KBM-7 (cell line): ENCODE results near the gene CMIP.

Experiments used
- DNase-seq: peaks from one replicate; pipeline ENCODE4 v3.0.0-alpha.2; 2015
- in situ Hi-C: fragments of 300-500 bp; cut with MboI; formaldehyde crosslinking; loops from 2 replicates; pipeline ENCODE4 v1.14.3; 2020; ENCODE audit warnings: low sequenced_read_pairs, low pct_unique_long_range_greater_than_20kb, mixed read lengths

CMIP gene

GRCh38 chr16:81471882-81472281 lies 27.3 kb downstream of the CMIP start:
- no peak for DNase-seq
- in situ Hi-C loops, result no loop called here

GRCh38 chr16:81472391-81472790 lies 27.8 kb downstream of the CMIP start:
- DNase-seq, result no peak
- in situ Hi-C loops, result no loop called here

GRCh38 chr16:81473066-81473488 lies 28.5 kb downstream of the CMIP start:
- in situ Hi-C loops, result no loop called here
- no peak for DNase-seq

- in situ Hi-C loops, result no loop called here
- no peak for DNase-seq
Measured at GRCh38 chr16:81473558-81473957, 28.9 kb downstream of the CMIP start.

GRCh38 chr16:81473969-81474959 lies 29.7 kb downstream of the CMIP start:
- DNase-seq, result no peak
- in situ Hi-C loops, result no loop called here

- DNase-seq, result no peak
- in situ Hi-C loops, result no loop called here
Measured at GRCh38 chr16:81477697-81478693, 33.4 kb downstream of the CMIP start.

- DNase-seq, result peak; percentile 69
- in situ Hi-C loops, result no loop called here
Measured at GRCh38 chr16:81478876-81479511, 34.4 kb downstream of the CMIP start.

GRCh38 chr16:81480606-81481206 lies 36.1 kb downstream of the CMIP start:
- in situ Hi-C loops, result no loop called here
- no peak for DNase-seq

GRCh38 chr16:81481207-81481821 lies 36.7 kb downstream of the CMIP start:
- in situ Hi-C loops, result no loop called here
- DNase-seq, result peak; percentile 94

GRCh38 chr16:81482329-81483063 lies 37.9 kb downstream of the CMIP start:
- in situ Hi-C loops, result no loop called here
- DNase-seq, result no peak

GRCh38 chr16:81483064-81483969 lies 38.7 kb downstream of the CMIP start:
- no peak for DNase-seq
- in situ Hi-C loops, result no loop called here

GRCh38 chr16:81483970-81484595 lies 39.5 kb downstream of the CMIP start:
- in situ Hi-C loops, result no loop called here
- DNase-seq, result no peak

- in situ Hi-C loops, result no loop called here
- DNase-seq, result no peak
Measured at GRCh38 chr16:81484908-81485624, 40.5 kb downstream of the CMIP start.

GRCh38 chr16:81485824-81486539 lies 41.4 kb downstream of the CMIP start:
- in situ Hi-C loops, result no loop called here

GRCh38 chr16:81486540-81487061 lies 42.0 kb downstream of the CMIP start:
- DNase-seq, result no peak
- in situ Hi-C loops, result no loop called here

More at GRCh38 chr16:81485824-81486539, 41.4 kb downstream of the CMIP start:
- DNase-seq, result no peak
